ENCODE measurements around the gene SRM.

Gene SRM

GRCh38 chr1:11046270-11046566, 13.6 kb downstream of the SRM start:
- DNase-seq (ENCODE audit: extremely low read depth, low read depth), result no peak
- TF ChIP-seq CTCF (IDR thresholded peaks at IDR 0.05; ENCODE audit: low read depth, low read length), result no peak

- no peak for TF ChIP-seq CTCF (IDR thresholded peaks at IDR 0.05; ENCODE audit: low read depth, low read length)
These were observed 14.2 kb downstream of the SRM start for GRCh38 chr1:11045428-11046269.

GRCh38 chr1:11044849-11045427, 14.9 kb downstream of the SRM start:
- TF ChIP-seq CTCF (IDR thresholded peaks at IDR 0.05; ENCODE audit: low read depth, low read length), result no peak
- no peak for DNase-seq (ENCODE audit: extremely low read depth, low read depth)

More at GRCh38 chr1:11045428-11046269, 14.2 kb downstream of the SRM start:
- no peak for DNase-seq (ENCODE audit: extremely low read depth, low read depth)

GRCh38 chr1:11044086-11044848, 15.6 kb downstream of the SRM start:
- no peak for TF ChIP-seq CTCF (IDR thresholded peaks at IDR 0.05; ENCODE audit: low read depth, low read length)
- DNase-seq (ENCODE audit: extremely low read depth, low read depth), result no peak

- DNase-seq (ENCODE audit: extremely low read depth, low read depth), result no peak
These were observed 16.6 kb downstream of the SRM start for GRCh38 chr1:11042995-11043874.

GRCh38 chr1:11042065-11042464, 17.8 kb downstream of the SRM start:
- no peak for DNase-seq (ENCODE audit: extremely low read depth, low read depth)
- TF ChIP-seq CTCF (IDR thresholded peaks at IDR 0.05; ENCODE audit: low read depth, low read length), result no peak

More at GRCh38 chr1:11042995-11043874, 16.6 kb downstream of the SRM start:
- TF ChIP-seq CTCF (IDR thresholded peaks at IDR 0.05; ENCODE audit: low read depth, low read length), result no peak
